Measurements from ENCODE around the gene SMAD6.
A peak's percentile ranks its signal among the peaks of the same experiment; 100 is the strongest.

Gene SMAD6

DNA sequence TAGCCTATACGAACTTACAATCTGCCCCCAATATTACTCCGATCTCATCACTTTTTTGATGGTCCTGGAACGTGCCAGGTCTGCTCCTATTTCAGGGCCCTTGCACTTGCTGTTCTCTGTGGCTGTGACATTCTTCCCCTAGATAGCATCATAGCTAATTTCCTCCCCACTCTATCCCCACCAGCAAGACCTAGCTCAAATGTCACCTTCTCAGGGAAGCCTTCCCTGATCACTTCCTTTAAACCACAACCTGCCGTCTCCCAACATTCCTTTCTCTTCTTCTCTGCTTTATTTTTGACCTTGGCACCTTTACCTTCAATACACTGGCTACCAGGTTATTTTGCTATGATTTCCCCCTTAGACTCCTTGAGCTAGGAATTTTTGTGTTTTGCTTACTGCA lies 5.3 kb upstream of the SMAD6 start:
- no peak overlapping the region for H3K4me2 ChIP-seq (ENCODE audit: low read depth, low read length, poor library complexity, severe bottlenecking)
- TF ChIP-seq CTCF (conservative IDR thresholded peaks at IDR 0.05; ENCODE audit: low read length) (no peak), EZH2phosphoT487 (IDR thresholded peaks at IDR 0.05; ENCODE audit: borderline replicate concordance) (no peak)
- no peaks in the 10 kb centered on the region for H4K20me1 ChIP-seq (ENCODE audit: insufficient read depth, low read length, poor library complexity, severe bottlenecking)
- no peaks in the 10 kb centered on the region for H3K9me3 ChIP-seq (ENCODE audit: insufficient read depth, low read depth, low read length)
- H3K36me3 ChIP-seq (ENCODE audit: insufficient read depth, low read length), result no peaks in the 10 kb centered on the region
- no peak overlapping the region for H3K4me3 ChIP-seq (ENCODE audit: low read length, poor library complexity, severe bottlenecking)
- H3F3A ChIP-seq (ENCODE audit: low read depth), result no peaks in the 10 kb centered on the region
- H3K27me3 ChIP-seq (ENCODE audit: insufficient read depth, low read length, poor library complexity, severe bottlenecking), result no peaks in the 10 kb centered on the region
- peaks cover 6% of the 10 kb centered on the region for H3K4me1 ChIP-seq (ENCODE audit: insufficient read depth, low read length, poor library complexity, severe bottlenecking)
- H3K79me2 ChIP-seq (ENCODE audit: insufficient read depth, low read length), result no peaks in the 10 kb centered on the region
- no peak overlapping the region for H2AFZ ChIP-seq (ENCODE audit: low read length)
- no peaks in the 10 kb centered on the region for H3K9me2 ChIP-seq (replicated peaks; ENCODE audit: low read depth, low read length)
- no peak overlapping the region for H3K9ac ChIP-seq (ENCODE audit: low read depth, low read length, poor library complexity, severe bottlenecking)

DNA sequence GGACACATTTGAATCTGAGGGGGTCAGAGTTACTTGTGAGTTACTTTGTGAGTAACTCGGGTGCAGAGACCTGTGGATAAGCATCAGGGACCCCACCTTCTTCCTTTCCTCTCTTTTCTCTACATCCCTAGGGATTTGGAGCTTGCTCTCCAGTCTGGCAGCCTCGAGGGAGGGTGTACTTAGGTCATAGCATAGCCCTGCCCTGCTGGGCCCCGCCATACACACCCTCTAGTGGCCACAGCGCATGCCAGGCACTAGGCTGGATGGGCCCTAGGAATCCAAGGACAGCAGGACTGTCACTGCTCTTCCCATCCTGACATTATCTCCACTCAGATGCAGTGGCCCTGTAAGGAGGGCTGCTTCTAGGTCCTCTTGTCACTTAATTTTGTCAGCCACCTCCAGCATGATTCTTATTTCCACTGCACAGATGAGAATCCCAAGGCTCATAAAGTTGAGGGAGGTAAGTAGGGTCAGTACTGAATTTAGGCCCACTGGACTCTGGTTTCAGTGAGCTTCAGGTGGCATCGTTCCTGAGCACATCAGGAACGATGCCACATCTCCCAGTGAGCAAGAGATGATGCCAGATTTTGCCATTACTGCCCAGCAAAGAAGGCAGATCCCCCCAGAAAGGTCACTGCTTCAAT lies 3.6 kb upstream of the SMAD6 start:
- Histone ChIP-seq H3K4me2 (ENCODE audit: low read depth, low read length, poor library complexity, severe bottlenecking) (no peak overlapping the region), H3K9me2 (replicated peaks; ENCODE audit: low read depth, low read length) (no peaks in the 10 kb centered on the region), H3K36me3 (ENCODE audit: insufficient read depth, low read length) (no peaks in the 10 kb centered on the region), H3K27me3 (ENCODE audit: insufficient read depth, low read length, poor library complexity, severe bottlenecking) (peaks cover 11% of the 10 kb centered on the region), H4K20me1 (ENCODE audit: insufficient read depth, low read length, poor library complexity, severe bottlenecking) (no peaks in the 10 kb centered on the region), H2AFZ (ENCODE audit: low read length) (no peak overlapping the region), H3F3A (ENCODE audit: low read depth) (no peaks in the 10 kb centered on the region), H3K4me1 (ENCODE audit: insufficient read depth, low read length, poor library complexity, severe bottlenecking) (peaks cover 10% of the 10 kb centered on the region), H3K79me2 (ENCODE audit: insufficient read depth, low read length) (no peaks in the 10 kb centered on the region), H3K9me3 (ENCODE audit: insufficient read depth, low read depth, low read length) (no peaks in the 10 kb centered on the region), H3K9ac (ENCODE audit: low read depth, low read length, poor library complexity, severe bottlenecking) (no peak overlapping the region), H3K4me3 (ENCODE audit: low read length, poor library complexity, severe bottlenecking) (no peak overlapping the region)
- no peak for TF ChIP-seq EZH2phosphoT487 (IDR thresholded peaks at IDR 0.05; ENCODE audit: borderline replicate concordance)
- TF ChIP-seq CTCF (conservative IDR thresholded peaks at IDR 0.05; ENCODE audit: low read length), result peak; percentile 76

DNA sequence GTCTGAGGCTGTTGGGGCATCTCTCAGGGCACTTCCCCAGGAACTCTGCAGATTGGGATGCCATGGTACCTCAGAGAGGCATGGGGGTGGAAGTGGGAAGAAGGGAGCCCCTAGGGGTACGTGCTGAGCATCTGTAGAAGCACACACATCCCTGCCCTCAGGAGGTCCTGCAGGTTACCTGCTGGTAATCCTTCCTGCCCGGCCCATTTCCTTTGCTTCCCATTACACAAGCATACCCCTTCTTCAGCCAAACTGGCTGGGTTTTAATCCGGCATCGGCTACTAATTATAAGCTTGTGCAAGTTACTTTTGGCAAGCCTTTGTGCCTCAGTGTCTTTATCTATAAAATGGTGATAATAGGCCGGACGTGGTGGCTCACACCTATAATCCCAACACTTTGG lies 3.1 kb upstream of the SMAD6 start:
- H2AFZ ChIP-seq (ENCODE audit: low read length), result no peak overlapping the region
- TF ChIP-seq CTCF (conservative IDR thresholded peaks at IDR 0.05; ENCODE audit: low read length) (no peak), EZH2phosphoT487 (IDR thresholded peaks at IDR 0.05; ENCODE audit: borderline replicate concordance) (no peak)
- H3K4me2 ChIP-seq (ENCODE audit: low read depth, low read length, poor library complexity, severe bottlenecking), result no peak overlapping the region
- no peaks in the 10 kb centered on the region for H3K9me3 ChIP-seq (ENCODE audit: insufficient read depth, low read depth, low read length)
- H3F3A ChIP-seq (ENCODE audit: low read depth), result no peaks in the 10 kb centered on the region
- peaks cover 13% of the 10 kb centered on the region for H3K27me3 ChIP-seq (ENCODE audit: insufficient read depth, low read length, poor library complexity, severe bottlenecking)
- H3K36me3 ChIP-seq (ENCODE audit: insufficient read depth, low read length), result no peaks in the 10 kb centered on the region
- peaks cover 2% of the 10 kb centered on the region for H4K20me1 ChIP-seq (ENCODE audit: insufficient read depth, low read length, poor library complexity, severe bottlenecking)
- no peaks in the 10 kb centered on the region for H3K9me2 ChIP-seq (replicated peaks; ENCODE audit: low read depth, low read length)
- H3K9ac ChIP-seq (ENCODE audit: low read depth, low read length, poor library complexity, severe bottlenecking), result no peak overlapping the region
- H3K79me2 ChIP-seq (ENCODE audit: insufficient read depth, low read length), result no peaks in the 10 kb centered on the region
- peaks cover 12% of the 10 kb centered on the region for H3K4me1 ChIP-seq (ENCODE audit: insufficient read depth, low read length, poor library complexity, severe bottlenecking)
- H3K4me3 ChIP-seq (ENCODE audit: low read length, poor library complexity, severe bottlenecking), result no peak overlapping the region
